HepG2 (cell line): Measurements from ENCODE around the gene CCN6. TPM values are rescaled to one million over a fixed set of nuclear protein-coding genes. Genes with fewer than 3 reads are reported as not detected.
A peak's percentile ranks its signal among the peaks of the same experiment; 100 is the strongest.

Source experiments
- BORCS8-MEF2B ChIP-seq: sonication (generic); formaldehyde crosslinking; IDR thresholded peaks from 2 replicates; pipeline ENCODE4 v1.8.0; 2022; ENCODE audit warnings: mild to moderate bottlenecking, missing genetic modification reagents
- CCDC6 ChIP-seq: sonication (generic); formaldehyde crosslinking; IDR thresholded peaks from 2 replicates; pipeline ENCODE4 v1.8.1; 2022; ENCODE audit warnings: mild to moderate bottlenecking, missing genetic modification reagents, moderate library complexity
- CREB1 ChIP-seq, 2 experiments: fragments of 450-650 bp in 1 of 2; IDR thresholded peaks; 2 replicates each; pipeline ENCODE4 v1.6.1; 2016 to 2017; ENCODE audit warnings: control low read depth in 1 of 2, mild to moderate bottlenecking in 1 of 2, missing compliant biosample characterization in 1 of 2, missing genetic modification characterization in 1 of 2
- DNMT1 ChIP-seq: sonication (generic); formaldehyde crosslinking; IDR thresholded peaks from 2 replicates; pipeline ENCODE4 v1.5.1; 2020; ENCODE audit warnings: mild to moderate bottlenecking, missing genetic modification reagents
- HNF4A ChIP-seq: sonication (generic); formaldehyde crosslinking; IDR thresholded peaks from 2 replicates; pipeline ENCODE4 v1.4.0; 2020; ENCODE audit warnings: missing genetic modification reagents
- NKX3-1 ChIP-seq: sonication (generic); formaldehyde crosslinking; IDR thresholded peaks from 2 replicates; pipeline ENCODE4 v1.5.0; 2020; ENCODE audit warnings: missing genetic modification reagents
- RAD21 ChIP-seq: fragments of 450-650 bp; formaldehyde crosslinking; IDR thresholded peaks from 2 replicates; pipeline ENCODE4 v1.5.0; 2020; ENCODE audit warnings: mild to moderate bottlenecking
- ZBTB33 ChIP-seq: sonication (generic); formaldehyde crosslinking; IDR thresholded peaks from 2 replicates; pipeline ENCODE4 v1.4.0; 2020; ENCODE audit warnings: missing genetic modification reagents
- ZKSCAN5 ChIP-seq: sonication (generic); formaldehyde crosslinking; IDR thresholded peaks from 2 replicates; pipeline ENCODE4 v1.5.1; 2020; ENCODE audit warnings: mild to moderate bottlenecking, missing genetic modification reagents
- ZNF230 ChIP-seq: sonication (generic); formaldehyde crosslinking; IDR thresholded peaks from 2 replicates; pipeline ENCODE4 v1.4.0; 2020; ENCODE audit warnings: mild to moderate bottlenecking, missing genetic modification reagents
- ZNF782 ChIP-seq: sonication (generic); formaldehyde crosslinking; IDR thresholded peaks from 2 replicates; pipeline ENCODE4 v1.4.0; 2020; ENCODE audit warnings: missing genetic modification reagents, mild to moderate bottlenecking, borderline replicate concordance
- ZUFSP ChIP-seq: sonication (generic); formaldehyde crosslinking; IDR thresholded peaks from 2 replicates; pipeline ENCODE4 v1.9.0; 2021; ENCODE audit warnings: missing genetic modification reagents, mild to moderate bottlenecking, borderline replicate concordance
- polyA plus RNA-seq, 8 experiments: library from polyadenylated mRNA; depleted of rRNA in 3 of 8; stranded (reverse) in 7 of 8; unstranded in 1 of 8; fragments of >200 nt; fragmentation: Illumina TruSeq in 4 of 8; extraction: Trizol in 4 of 8; gene quantifications; 2 replicates each; pipeline versions ENCODE4 v1.2.1 to v1.2.3, GENCODE V29; 2011 to 2016; ENCODE audit warnings: low read depth in 4 of 8, missing spikeins in 1 of 8, mixed read lengths in 1 of 8; ENCODE audit not compliant: insufficient read depth in 1 of 8
- total RNA-seq, 5 experiments: library from RNA; depleted of rRNA; stranded (reverse); fragments of >200 nt; fragmentation: Illumina TruSeq; extraction: Trizol; gene quantifications; 2 replicates each; pipeline ENCODE4 v1.2.3, GENCODE V29; 2016; ENCODE audit warnings: low read depth in 1 of 5
- TF ChIP-seq, protein P1 (sequence below): sonication (generic); formaldehyde crosslinking; IDR thresholded peaks from 2 replicates; pipeline ENCODE4 v1.4.0; 2020; ENCODE audit warnings: missing genetic modification reagents; ENCODE audit errors: not compliant biosample characterization
- TF ChIP-seq, protein P2 (sequence below), 2 experiments: sonication (generic) in 1 of 2; formaldehyde crosslinking in 1 of 2; IDR thresholded peaks; 2 replicates each; pipeline versions ENCODE4 v1.4.0 to v1.6.1; 2018 to 2020; ENCODE audit warnings: missing genetic modification reagents in 2 of 2, borderline replicate concordance in 1 of 2, low read depth in 1 of 2, mild to moderate bottlenecking in 1 of 2, missing biosample characterization in 1 of 2
- TF ChIP-seq, protein P3 (sequence below): sonication (generic); formaldehyde crosslinking; IDR thresholded peaks from 2 replicates; pipeline ENCODE4 v1.9.0; 2021; ENCODE audit warnings: missing genetic modification reagents, borderline replicate concordance
- TF ChIP-seq, protein P4 (sequence below): sonication (generic); formaldehyde crosslinking; IDR thresholded peaks from 2 replicates; pipeline ENCODE4; 2020; ENCODE audit warnings: missing genetic modification reagents, mild to moderate bottlenecking, borderline replicate concordance

CCN6 gene
- total and polyA plus RNA-seq, 2 of the 13 experiments (the other 11 are each of a cell fraction or from before 2014, with no cell fraction given) = not detected

DNA sequence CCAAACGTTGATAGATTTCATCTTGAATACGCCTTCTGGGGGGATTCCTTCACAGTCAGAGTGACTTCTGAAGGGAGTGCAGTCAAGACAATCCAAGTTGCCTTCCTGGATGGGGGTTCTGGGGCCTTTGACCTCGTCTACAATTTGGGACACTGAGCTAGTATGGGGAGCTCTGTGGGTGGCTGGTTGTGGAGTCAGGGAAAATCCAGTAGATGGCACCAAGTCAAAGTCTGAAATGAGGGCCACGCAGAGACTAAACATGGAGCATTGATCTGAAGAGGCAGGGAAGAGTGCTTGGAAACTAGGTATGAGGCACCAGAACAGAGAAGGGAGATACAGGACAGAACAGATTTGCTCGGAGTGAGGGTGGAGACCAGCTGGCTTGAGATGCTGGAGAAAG, 43.6 kb upstream of the CCN6 start (continued):
- TF ChIP-seq, protein P1, sequence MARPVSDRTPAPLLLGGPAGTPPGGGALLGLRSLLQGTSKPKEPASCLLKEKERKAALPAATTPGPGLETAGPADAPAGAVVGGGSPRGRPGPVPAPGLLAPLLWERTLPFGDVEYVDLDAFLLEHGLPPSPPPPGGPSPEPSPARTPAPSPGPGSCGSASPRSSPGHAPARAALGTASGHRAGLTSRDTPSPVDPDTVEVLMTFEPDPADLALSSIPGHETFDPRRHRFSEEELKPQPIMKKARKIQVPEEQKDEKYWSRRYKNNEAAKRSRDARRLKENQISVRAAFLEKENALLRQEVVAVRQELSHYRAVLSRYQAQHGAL (CRISPR knock-in tag) = no peak
- no peak for TF ChIP-seq HNF4A (CRISPR knock-in tag)
- TF ChIP-seq, protein P2, sequence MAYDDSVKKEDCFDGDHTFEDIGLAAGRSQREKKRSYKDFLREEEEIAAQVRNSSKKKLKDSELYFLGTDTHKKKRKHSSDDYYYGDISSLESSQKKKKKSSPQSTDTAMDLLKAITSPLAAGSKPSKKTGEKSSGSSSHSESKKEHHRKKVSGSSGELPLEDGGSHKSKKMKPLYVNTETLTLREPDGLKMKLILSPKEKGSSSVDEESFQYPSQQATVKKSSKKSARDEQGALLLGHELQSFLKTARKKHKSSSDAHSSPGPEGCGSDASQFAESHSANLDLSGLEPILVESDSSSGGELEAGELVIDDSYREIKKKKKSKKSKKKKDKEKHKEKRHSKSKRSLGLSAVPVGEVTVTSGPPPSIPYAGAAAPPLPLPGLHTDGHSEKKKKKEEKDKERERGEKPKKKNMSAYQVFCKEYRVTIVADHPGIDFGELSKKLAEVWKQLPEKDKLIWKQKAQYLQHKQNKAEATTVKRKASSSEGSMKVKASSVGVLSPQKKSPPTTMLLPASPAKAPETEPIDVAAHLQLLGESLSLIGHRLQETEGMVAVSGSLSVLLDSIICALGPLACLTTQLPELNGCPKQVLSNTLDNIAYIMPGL (CRISPR knock-in tag; IDR thresholded peaks at IDR 0.05; ENCODE audit: borderline replicate concordance in 1 of 2, low read depth in 1 of 2) = 0 out of 4 replicates have a peak, but pooled peaks of 1 of the 2 experiments have one; percentile 25
- TF ChIP-seq RAD21 (CRISPR knock-in tag) = peak; percentile 65
- no peak for TF ChIP-seq ZBTB33 (CRISPR knock-in tag)
- peak; percentile 41; the same call in 1 of the 2 replicates for TF ChIP-seq BORCS8-MEF2B (CRISPR knock-in tag)
- TF ChIP-seq CREB1 (IDR thresholded peaks at IDR 0.05) = no peak
- TF ChIP-seq CREB1 (CRISPR knock-in tag; IDR thresholded peaks at IDR 0.05) = no peak
- TF ChIP-seq, protein P3, sequence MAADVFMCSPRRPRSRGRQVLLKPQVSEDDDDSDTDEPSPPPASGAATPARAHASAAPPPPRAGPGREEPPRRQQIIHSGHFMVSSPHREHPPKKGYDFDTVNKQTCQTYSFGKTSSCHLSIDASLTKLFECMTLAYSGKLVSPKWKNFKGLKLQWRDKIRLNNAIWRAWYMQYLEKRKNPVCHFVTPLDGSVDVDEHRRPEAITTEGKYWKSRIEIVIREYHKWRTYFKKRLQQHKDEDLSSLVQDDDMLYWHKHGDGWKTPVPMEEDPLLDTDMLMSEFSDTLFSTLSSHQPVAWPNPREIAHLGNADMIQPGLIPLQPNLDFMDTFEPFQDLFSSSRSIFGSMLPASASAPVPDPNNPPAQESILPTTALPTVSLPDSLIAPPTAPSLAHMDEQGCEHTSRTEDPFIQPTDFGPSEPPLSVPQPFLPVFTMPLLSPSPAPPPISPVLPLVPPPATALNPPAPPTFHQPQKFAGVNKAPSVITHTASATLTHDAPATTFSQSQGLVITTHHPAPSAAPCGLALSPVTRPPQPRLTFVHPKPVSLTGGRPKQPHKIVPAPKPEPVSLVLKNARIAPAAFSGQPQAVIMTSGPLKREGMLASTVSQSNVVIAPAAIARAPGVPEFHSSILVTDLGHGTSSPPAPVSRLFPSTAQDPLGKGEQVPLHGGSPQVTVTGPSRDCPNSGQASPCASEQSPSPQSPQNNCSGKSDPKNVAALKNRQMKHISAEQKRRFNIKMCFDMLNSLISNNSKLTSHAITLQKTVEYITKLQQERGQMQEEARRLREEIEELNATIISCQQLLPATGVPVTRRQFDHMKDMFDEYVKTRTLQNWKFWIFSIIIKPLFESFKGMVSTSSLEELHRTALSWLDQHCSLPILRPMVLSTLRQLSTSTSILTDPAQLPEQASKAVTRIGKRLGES (CRISPR knock-in tag) = no peak
- no peak for TF ChIP-seq NKX3-1
- no peak for TF ChIP-seq ZKSCAN5 (CRISPR knock-in tag)
- TF ChIP-seq DNMT1 (CRISPR knock-in tag) = no peak
- 0 out of 2 replicates have a peak, but pooled peaks have one; percentile 29 for TF ChIP-seq ZNF782 (CRISPR knock-in tag)
- TF ChIP-seq ZUFSP (CRISPR knock-in tag) = no peak
- peak; percentile 68; the same call in 1 of the 2 replicates for TF ChIP-seq ZNF230 (CRISPR knock-in tag)
- TF ChIP-seq CCDC6 = no peak
- TF ChIP-seq, protein P4, sequence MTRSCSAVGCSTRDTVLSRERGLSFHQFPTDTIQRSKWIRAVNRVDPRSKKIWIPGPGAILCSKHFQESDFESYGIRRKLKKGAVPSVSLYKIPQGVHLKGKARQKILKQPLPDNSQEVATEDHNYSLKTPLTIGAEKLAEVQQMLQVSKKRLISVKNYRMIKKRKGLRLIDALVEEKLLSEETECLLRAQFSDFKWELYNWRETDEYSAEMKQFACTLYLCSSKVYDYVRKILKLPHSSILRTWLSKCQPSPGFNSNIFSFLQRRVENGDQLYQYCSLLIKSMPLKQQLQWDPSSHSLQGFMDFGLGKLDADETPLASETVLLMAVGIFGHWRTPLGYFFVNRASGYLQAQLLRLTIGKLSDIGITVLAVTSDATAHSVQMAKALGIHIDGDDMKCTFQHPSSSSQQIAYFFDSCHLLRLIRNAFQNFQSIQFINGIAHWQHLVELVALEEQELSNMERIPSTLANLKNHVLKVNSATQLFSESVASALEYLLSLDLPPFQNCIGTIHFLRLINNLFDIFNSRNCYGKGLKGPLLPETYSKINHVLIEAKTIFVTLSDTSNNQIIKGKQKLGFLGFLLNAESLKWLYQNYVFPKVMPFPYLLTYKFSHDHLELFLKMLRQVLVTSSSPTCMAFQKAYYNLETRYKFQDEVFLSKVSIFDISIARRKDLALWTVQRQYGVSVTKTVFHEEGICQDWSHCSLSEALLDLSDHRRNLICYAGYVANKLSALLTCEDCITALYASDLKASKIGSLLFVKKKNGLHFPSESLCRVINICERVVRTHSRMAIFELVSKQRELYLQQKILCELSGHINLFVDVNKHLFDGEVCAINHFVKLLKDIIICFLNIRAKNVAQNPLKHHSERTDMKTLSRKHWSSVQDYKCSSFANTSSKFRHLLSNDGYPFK (CRISPR knock-in tag) = no peak
